SK-N-SH treated with all-trans-retinoic acid at 6 μM for 48 hours (cell line): Measurements from ENCODE around the gene PTX4.

Experiments
- ATAC-seq: fragments of 200-7000 bp; cut with Tn5 transposase; 3 replicates; pipeline ENCODE4 v1.9.1; 2020; ENCODE audit warnings: mild to moderate bottlenecking, moderate library complexity
- ARNTL ChIP-seq: fragments of 450-650 bp; formaldehyde crosslinking; IDR thresholded peaks from 2 replicates; pipeline ENCODE4 v1.5.0; 2020; ENCODE audit warnings: low read depth, mild to moderate bottlenecking, moderate library complexity, borderline replicate concordance
- BACH2 ChIP-seq: fragments of 250-450 bp; sonication (Bioruptor Pico); IDR thresholded peaks from 2 replicates; pipeline ENCODE4 v1.9.0; 2021; ENCODE audit warnings: mild to moderate bottlenecking, borderline replicate concordance
- ESRRG ChIP-seq: fragments of 250-450 bp; sonication (Bioruptor Pico); IDR thresholded peaks from 2 replicates; pipeline ENCODE4 v1.6.1; 2021; ENCODE audit warnings: mild to moderate bottlenecking
- GLIS3 ChIP-seq: fragments of 250-450 bp; sonication (Bioruptor Pico); IDR thresholded peaks from 2 replicates; pipeline ENCODE4 v1.5.0; 2020; ENCODE audit warnings: mild to moderate bottlenecking, moderate library complexity
- ISL1 ChIP-seq: fragments of 250-450 bp; sonication (Bioruptor Pico); IDR thresholded peaks from 2 replicates; pipeline ENCODE4 v2.1.2; 2022; ENCODE audit warnings: mild to moderate bottlenecking, moderate library complexity
- OSR1 ChIP-seq: fragments of 250-450 bp; sonication (Bioruptor Pico); IDR thresholded peaks from 2 replicates; pipeline ENCODE4 v1.8.0; 2022; ENCODE audit warnings: moderate library complexity, mild to moderate bottlenecking, inconsistent platforms
- PPARA ChIP-seq: fragments of 250-450 bp; sonication (Bioruptor Pico); IDR thresholded peaks from 2 replicates; pipeline ENCODE4 v1.5.0; 2020; ENCODE audit warnings: mild to moderate bottlenecking, borderline replicate concordance
- SNAI2 ChIP-seq: fragments of 250-450 bp; sonication (Bioruptor Pico); IDR thresholded peaks from 2 replicates; pipeline ENCODE4 v1.5.0; 2020; ENCODE audit warnings: mild to moderate bottlenecking, moderate library complexity
- TOX ChIP-seq: fragments of 250-450 bp; sonication (Bioruptor Pico); IDR thresholded peaks from 2 replicates; pipeline ENCODE4 v1.8.0; 2021; ENCODE audit warnings: mild to moderate bottlenecking, moderate library complexity, borderline replicate concordance
- ZFP3 ChIP-seq: fragments of 250-450 bp; sonication (Bioruptor Pico); IDR thresholded peaks from 2 replicates; pipeline ENCODE4 v1.5.0; 2020; ENCODE audit warnings: mild to moderate bottlenecking, moderate library complexity
- ZNF565 ChIP-seq: fragments of 450-650 bp; formaldehyde crosslinking; conservative IDR thresholded peaks from 2 replicates; pipeline ENCODE4 v1.5.0; 2020; ENCODE audit warnings: low read depth, mild to moderate bottlenecking, moderate library complexity
- ZNF70 ChIP-seq: fragments of 450-650 bp; formaldehyde crosslinking; IDR thresholded peaks from 2 replicates; pipeline ENCODE4 v1.5.0; 2020; ENCODE audit warnings: mild to moderate bottlenecking, moderate library complexity
- ZNF8 ChIP-seq: fragments of 450-650 bp; formaldehyde crosslinking; IDR thresholded peaks from 2 replicates; pipeline ENCODE4 v1.5.0; 2020; ENCODE audit warnings: mild to moderate bottlenecking, moderate library complexity
- TF ChIP-seq, protein P1 (sequence below): fragments of 250-450 bp; sonication (Bioruptor Pico); IDR thresholded peaks from 2 replicates; pipeline ENCODE4 v1.8.0; 2020; ENCODE audit warnings: mild to moderate bottlenecking, moderate library complexity, borderline replicate concordance
- TF ChIP-seq, protein P2 (sequence below): fragments of 250-450 bp; sonication (Bioruptor Pico); IDR thresholded peaks from 2 replicates; pipeline ENCODE4 v1.8.0; 2021; ENCODE audit warnings: low read depth, mild to moderate bottlenecking, moderate library complexity, borderline replicate concordance
- TF ChIP-seq, protein P3 (sequence below): fragments of 250-450 bp; sonication (Bioruptor Pico); IDR thresholded peaks from 2 replicates; pipeline ENCODE4 v1.5.0; 2020; ENCODE audit warnings: mild to moderate bottlenecking, moderate library complexity
- TF ChIP-seq, protein P4 (sequence below): fragments of 250-450 bp; sonication (Bioruptor Pico); IDR thresholded peaks from 2 replicates; pipeline ENCODE4 v1.5.1; 2020; ENCODE audit warnings: low read depth, mild to moderate bottlenecking, moderate library complexity
- TF ChIP-seq, protein P5 (sequence below): fragments of 250-450 bp; sonication (Bioruptor Pico); IDR thresholded peaks from 2 replicates; pipeline ENCODE4 v1.5.1; 2021; ENCODE audit warnings: mild to moderate bottlenecking, moderate library complexity

Gene PTX4

DNA sequence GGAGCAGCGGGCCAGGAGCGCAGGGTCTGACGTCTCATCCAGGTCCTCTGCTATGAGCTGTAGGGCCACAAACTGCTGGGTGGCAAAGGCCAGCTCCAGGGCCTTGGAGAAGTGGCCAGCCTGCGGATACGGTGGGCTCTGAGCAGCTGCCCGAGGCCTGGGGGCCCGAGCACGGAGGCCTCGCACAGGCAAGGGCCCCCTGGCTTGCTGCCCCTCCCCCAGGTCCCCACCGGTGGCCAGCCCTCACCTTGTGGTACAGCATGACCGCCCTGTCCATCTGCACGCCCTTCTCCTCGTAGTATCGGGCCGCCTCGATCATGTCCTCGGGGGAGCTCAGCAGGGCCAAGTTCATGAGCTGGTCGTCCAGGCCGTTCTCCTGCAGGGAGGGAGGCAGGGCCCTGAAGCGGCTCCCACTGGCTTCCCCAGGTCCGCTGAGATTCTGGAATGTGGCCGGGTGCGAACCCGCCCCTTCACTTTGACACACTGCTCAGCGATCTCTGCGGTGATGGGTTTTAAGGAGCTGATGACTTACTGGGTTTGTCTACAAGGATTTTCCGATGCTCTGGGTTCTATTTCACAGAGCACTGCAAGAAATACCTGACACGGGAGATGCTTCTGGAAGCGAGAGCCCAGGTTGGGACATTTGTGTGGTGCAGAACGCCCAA lies 35.0 kb upstream of the PTX4 start (continued):
- TF ChIP-seq, protein P1, sequence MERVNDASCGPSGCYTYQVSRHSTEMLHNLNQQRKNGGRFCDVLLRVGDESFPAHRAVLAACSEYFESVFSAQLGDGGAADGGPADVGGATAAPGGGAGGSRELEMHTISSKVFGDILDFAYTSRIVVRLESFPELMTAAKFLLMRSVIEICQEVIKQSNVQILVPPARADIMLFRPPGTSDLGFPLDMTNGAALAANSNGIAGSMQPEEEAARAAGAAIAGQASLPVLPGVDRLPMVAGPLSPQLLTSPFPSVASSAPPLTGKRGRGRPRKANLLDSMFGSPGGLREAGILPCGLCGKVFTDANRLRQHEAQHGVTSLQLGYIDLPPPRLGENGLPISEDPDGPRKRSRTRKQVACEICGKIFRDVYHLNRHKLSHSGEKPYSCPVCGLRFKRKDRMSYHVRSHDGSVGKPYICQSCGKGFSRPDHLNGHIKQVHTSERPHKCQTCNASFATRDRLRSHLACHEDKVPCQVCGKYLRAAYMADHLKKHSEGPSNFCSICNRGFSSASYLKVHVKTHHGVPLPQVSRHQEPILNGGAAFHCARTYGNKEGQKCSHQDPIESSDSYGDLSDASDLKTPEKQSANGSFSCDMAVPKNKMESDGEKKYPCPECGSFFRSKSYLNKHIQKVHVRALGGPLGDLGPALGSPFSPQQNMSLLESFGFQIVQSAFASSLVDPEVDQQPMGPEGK (CRISPR knock-in tag), result no peak
- TF ChIP-seq PPARA (CRISPR knock-in tag) (no peak), TOX (no peak)

DNA sequence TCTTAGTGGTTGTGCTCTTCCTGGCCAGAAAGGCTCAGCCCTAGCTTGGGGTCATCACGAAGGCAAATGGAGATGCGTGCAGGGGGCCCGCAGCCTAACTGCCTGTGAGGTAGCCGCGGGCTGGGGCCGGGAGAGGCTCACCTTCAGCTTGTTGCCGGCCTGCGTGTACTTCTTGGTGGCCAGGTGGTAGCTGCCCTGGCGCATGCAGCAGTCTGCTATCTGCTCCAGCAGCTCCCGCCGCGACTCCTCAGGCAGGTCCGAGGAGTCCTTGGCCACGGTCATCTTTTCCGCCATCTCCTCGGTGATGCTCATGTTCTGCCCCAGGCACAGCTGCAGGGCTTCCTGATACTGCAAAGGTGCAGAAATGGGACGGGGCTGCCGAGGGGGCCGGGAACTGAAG lies 31.7 kb upstream of the PTX4 start:
- TF ChIP-seq ZFP3, result no peak
- TF ChIP-seq, protein P1 (CRISPR knock-in tag), result no peak
- no peak for TF ChIP-seq ESRRG (CRISPR knock-in tag)
- TF ChIP-seq ZNF565 (CRISPR knock-in tag), result no peak
- TF ChIP-seq GLIS3 (CRISPR knock-in tag), result no peak
- TF ChIP-seq, protein P2, sequence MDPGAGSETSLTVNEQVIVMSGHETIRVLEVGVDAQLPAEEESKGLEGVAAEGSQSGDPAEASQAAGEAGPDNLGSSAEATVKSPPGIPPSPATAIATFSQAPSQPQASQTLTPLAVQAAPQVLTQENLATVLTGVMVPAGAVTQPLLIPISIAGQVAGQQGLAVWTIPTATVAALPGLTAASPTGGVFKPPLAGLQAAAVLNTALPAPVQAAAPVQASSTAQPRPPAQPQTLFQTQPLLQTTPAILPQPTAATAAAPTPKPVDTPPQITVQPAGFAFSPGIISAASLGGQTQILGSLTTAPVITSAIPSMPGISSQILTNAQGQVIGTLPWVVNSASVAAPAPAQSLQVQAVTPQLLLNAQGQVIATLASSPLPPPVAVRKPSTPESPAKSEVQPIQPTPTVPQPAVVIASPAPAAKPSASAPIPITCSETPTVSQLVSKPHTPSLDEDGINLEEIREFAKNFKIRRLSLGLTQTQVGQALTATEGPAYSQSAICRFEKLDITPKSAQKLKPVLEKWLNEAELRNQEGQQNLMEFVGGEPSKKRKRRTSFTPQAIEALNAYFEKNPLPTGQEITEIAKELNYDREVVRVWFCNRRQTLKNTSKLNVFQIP, result no peak
- no peak for TF ChIP-seq ISL1
- TF ChIP-seq, protein P3, sequence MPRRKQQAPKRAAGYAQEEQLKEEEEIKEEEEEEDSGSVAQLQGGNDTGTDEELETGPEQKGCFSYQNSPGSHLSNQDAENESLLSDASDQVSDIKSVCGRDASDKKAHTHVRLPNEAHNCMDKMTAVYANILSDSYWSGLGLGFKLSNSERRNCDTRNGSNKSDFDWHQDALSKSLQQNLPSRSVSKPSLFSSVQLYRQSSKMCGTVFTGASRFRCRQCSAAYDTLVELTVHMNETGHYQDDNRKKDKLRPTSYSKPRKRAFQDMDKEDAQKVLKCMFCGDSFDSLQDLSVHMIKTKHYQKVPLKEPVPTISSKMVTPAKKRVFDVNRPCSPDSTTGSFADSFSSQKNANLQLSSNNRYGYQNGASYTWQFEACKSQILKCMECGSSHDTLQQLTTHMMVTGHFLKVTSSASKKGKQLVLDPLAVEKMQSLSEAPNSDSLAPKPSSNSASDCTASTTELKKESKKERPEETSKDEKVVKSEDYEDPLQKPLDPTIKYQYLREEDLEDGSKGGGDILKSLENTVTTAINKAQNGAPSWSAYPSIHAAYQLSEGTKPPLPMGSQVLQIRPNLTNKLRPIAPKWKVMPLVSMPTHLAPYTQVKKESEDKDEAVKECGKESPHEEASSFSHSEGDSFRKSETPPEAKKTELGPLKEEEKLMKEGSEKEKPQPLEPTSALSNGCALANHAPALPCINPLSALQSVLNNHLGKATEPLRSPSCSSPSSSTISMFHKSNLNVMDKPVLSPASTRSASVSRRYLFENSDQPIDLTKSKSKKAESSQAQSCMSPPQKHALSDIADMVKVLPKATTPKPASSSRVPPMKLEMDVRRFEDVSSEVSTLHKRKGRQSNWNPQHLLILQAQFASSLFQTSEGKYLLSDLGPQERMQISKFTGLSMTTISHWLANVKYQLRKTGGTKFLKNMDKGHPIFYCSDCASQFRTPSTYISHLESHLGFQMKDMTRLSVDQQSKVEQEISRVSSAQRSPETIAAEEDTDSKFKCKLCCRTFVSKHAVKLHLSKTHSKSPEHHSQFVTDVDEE (CRISPR knock-in tag), result no peak
- TF ChIP-seq, protein P4, sequence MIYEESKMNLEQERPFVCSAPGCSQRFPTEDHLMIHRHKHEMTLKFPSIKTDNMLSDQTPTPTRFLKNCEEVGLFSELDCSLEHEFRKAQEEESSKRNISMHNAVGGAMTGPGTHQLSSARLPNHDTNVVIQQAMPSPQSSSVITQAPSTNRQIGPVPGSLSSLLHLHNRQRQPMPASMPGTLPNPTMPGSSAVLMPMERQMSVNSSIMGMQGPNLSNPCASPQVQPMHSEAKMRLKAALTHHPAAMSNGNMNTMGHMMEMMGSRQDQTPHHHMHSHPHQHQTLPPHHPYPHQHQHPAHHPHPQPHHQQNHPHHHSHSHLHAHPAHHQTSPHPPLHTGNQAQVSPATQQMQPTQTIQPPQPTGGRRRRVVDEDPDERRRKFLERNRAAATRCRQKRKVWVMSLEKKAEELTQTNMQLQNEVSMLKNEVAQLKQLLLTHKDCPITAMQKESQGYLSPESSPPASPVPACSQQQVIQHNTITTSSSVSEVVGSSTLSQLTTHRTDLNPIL, result no peak
- TF ChIP-seq BACH2 (CRISPR knock-in tag), result no peak
- TF ChIP-seq ARNTL (CRISPR knock-in tag), result no peak
- ATAC-seq, result no peak

DNA sequence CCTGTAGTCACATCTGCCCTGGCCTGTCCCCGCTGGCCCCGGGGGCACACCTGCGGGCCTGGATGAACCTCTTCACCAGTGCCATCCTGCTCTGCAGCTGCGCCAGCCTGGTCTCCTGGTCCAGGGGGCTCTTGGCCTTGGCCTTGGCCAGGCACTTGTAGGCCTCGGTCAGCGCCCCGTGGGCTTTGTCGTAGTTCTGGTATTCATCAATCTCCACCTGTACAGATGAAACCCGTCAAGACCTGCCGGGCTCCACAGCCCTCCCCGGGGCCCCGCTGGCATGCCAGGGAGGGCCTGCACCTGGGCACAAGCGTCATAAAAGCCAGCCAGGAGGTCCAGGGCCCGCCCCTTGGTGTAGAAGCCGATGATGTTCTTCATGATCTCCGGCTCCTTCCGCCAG lies 31.1 kb upstream of the PTX4 start:
- TF ChIP-seq, protein P4, result no peak
- TF ChIP-seq ZNF8 (CRISPR knock-in tag) (no peak), ESRRG (CRISPR knock-in tag) (no peak), TOX (no peak), GLIS3 (CRISPR knock-in tag) (no peak), PPARA (CRISPR knock-in tag) (no peak), ISL1 (no peak), ARNTL (CRISPR knock-in tag) (no peak), SNAI2 (CRISPR knock-in tag) (no peak), ZNF70 (CRISPR knock-in tag) (no peak), OSR1 (CRISPR knock-in tag) (no peak)
- TF ChIP-seq, protein P5, sequence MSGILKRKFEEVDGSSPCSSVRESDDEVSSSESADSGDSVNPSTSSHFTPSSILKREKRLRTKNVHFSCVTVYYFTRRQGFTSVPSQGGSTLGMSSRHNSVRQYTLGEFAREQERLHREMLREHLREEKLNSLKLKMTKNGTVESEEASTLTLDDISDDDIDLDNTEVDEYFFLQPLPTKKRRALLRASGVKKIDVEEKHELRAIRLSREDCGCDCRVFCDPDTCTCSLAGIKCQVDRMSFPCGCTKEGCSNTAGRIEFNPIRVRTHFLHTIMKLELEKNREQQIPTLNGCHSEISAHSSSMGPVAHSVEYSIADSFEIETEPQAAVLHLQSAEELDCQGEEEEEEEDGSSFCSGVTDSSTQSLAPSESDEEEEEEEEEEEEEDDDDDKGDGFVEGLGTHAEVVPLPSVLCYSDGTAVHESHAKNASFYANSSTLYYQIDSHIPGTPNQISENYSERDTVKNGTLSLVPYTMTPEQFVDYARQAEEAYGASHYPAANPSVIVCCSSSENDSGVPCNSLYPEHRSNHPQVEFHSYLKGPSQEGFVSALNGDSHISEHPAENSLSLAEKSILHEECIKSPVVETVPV (CRISPR knock-in tag), result no peak
- TF ChIP-seq, protein P3 (CRISPR knock-in tag), result no peak
- ATAC-seq, result no peak
